SIG-M5 (cell line): ENCODE measurements around the gene BCL6.

Experiments
- DNase-seq: peaks from one replicate; lab custom pipeline; 2025; lab: John Stamatoyannopoulos, UW

BCL6 gene

GRCh38 chr3:187762792-187763191 is 17.5 kb upstream of the BCL6 start:
- DNase-seq = no peak

- no peak for DNase-seq
Measured at GRCh38 chr3:187759601-187760000, 14.3 kb upstream of the BCL6 start.

GRCh38 chr3:187758318-187758955 is 13.2 kb upstream of the BCL6 start:
- no peak for DNase-seq

- DNase-seq = no peak
Measured at GRCh38 chr3:187753516-187753915, 8.2 kb upstream of the BCL6 start.

GRCh38 chr3:187750513-187751123 is 5.3 kb upstream of the BCL6 start:
- DNase-seq = no peak

GRCh38 chr3:187750006-187750512 is 4.8 kb upstream of the BCL6 start:
- no peak for DNase-seq

- DNase-seq = no peak
Measured at GRCh38 chr3:187748050-187748481, 2.8 kb upstream of the BCL6 start.

GRCh38 chr3:187747506-187747905 is 2.2 kb upstream of the BCL6 start:
- DNase-seq = no peak

GRCh38 chr3:187746442-187747281 is 1.4 kb upstream of the BCL6 start:
- no peak for DNase-seq

GRCh38 chr3:187746059-187746441 is 782 bp upstream of the BCL6 start:
- DNase-seq = no peak

- no peak for DNase-seq
Measured at GRCh38 chr3:187744169-187745151, 808 bp downstream of the BCL6 start.

- no peak for DNase-seq
Measured at GRCh38 chr3:187743195-187744141, 1.8 kb downstream of the BCL6 start.

- DNase-seq = no peak
Measured at GRCh38 chr3:187742351-187743171, 2.7 kb downstream of the BCL6 start.

GRCh38 chr3:187741403-187742350 is 3.6 kb downstream of the BCL6 start:
- peak; percentile 81 for DNase-seq

GRCh38 chr3:187740421-187741399 is 4.6 kb downstream of the BCL6 start:
- DNase-seq = no peak

GRCh38 chr3:187739561-187740332 is 5.5 kb downstream of the BCL6 start:
- DNase-seq = no peak
